ENCODE data around the gene PCDH18. TPM values are rescaled to one million over a fixed set of nuclear protein-coding genes. Genes with fewer than 3 reads are reported as not detected.

PCDH18 gene
- total RNA-seq, result 10 to 100 TPM; 38.9 to 74.1 (median 55.9) TPM

- ATAC-seq (ENCODE audit: low FRiP score) (peak; percentile 87), DNase-seq (ENCODE audit: low spot score) (peak; percentile 60)
- TF ChIP-seq CTCF (IDR thresholded peaks at IDR 0.05), result no peak
Measured at GRCh38 chr4:137531986-137532868, at the start of gene PCDH18. PCDH18 (minus strand) TSS chr4:137532494; CDS start chr4:137532088, 406 bp downstream.

GRCh38 chr4:137576446-137576845 is 44.2 kb upstream of the PCDH18 start:
- ATAC-seq (ENCODE audit: low FRiP score), result no peak
- no peak for DNase-seq (ENCODE audit: low spot score)
- TF ChIP-seq CTCF (IDR thresholded peaks at IDR 0.05), result no peak

- no peak for ATAC-seq (ENCODE audit: low FRiP score)
- DNase-seq (ENCODE audit: low spot score), result no peak
- no peak for TF ChIP-seq CTCF (IDR thresholded peaks at IDR 0.05)
Measured at GRCh38 chr4:137572647-137573046, 40.4 kb upstream of the PCDH18 start.

- TF ChIP-seq CTCF (IDR thresholded peaks at IDR 0.05), result no peak
- ATAC-seq (ENCODE audit: low FRiP score) (no peak), DNase-seq (ENCODE audit: low spot score) (no peak)
Measured at GRCh38 chr4:137572163-137572562, 39.9 kb upstream of the PCDH18 start.

- no peak for TF ChIP-seq CTCF (IDR thresholded peaks at IDR 0.05)
- ATAC-seq (ENCODE audit: low FRiP score) (no peak), DNase-seq (ENCODE audit: low spot score) (no peak)
Measured at GRCh38 chr4:137559801-137560200, 27.5 kb upstream of the PCDH18 start.

GRCh38 chr4:137558951-137559350 is 26.7 kb upstream of the PCDH18 start:
- ATAC-seq (ENCODE audit: low FRiP score) (no peak), DNase-seq (ENCODE audit: low spot score) (no peak)
- no peak for TF ChIP-seq CTCF (IDR thresholded peaks at IDR 0.05)

- DNase-seq (ENCODE audit: low spot score) (no peak), ATAC-seq (ENCODE audit: low FRiP score) (peak; percentile 98)
- TF ChIP-seq CTCF (IDR thresholded peaks at IDR 0.05), result no peak
Measured at GRCh38 chr4:137545461-137545861, 13.2 kb upstream of the PCDH18 start.
